GM21381 (cell line): ENCODE measurements around the gene KCNK3.

Experiments
- ATAC-seq: cut with Tn5 transposase; IDR thresholded peaks from one replicate; pipeline ENCODE4 v1.9.1; 2021; ENCODE audit warnings: mild to moderate bottlenecking, moderate library complexity; ENCODE audit not compliant: unreplicated experiment

The KCNK3 gene

DNA sequence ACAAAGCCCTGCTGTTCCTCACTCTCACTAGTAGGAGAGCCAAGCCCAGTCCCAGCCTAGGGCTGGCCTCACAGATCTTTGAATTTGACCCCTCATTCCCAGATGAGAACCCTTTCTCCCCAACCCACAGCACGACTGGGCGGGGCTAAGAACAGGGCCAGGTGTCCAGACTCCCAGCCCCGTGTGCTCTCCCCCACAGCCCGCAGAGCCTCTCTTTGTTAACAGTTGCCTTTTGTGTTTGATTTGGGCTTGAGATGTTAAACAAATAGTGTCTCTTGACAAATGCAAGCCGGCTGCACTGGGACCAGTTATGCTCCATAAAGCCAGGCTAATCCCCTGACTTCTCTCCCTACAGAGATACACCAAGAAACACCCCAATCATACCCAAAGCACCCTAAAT is 4.7 kb upstream of the KCNK3 start:
- ATAC-seq = no peak

DNA sequence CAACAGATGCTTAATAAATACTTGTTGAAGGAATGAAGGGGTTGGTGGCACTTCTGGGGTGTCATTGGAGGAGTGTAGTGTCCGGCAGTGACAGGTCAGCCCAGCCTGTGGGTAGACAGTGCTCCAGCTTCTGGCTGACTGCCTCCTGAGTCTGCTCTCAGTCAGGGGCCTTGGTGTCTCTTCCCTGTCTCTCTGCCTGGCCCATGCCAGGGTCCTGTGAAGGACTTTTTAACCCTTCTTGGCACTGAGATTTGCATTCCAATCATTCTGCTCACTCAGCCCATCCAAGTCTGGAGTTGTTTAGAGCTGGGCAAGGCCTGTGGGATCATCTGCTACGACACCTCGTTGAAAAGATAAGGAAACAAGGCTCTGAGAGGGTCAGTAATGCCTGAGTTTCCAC is 1.4 kb upstream of the KCNK3 start:
- no peak for ATAC-seq

DNA sequence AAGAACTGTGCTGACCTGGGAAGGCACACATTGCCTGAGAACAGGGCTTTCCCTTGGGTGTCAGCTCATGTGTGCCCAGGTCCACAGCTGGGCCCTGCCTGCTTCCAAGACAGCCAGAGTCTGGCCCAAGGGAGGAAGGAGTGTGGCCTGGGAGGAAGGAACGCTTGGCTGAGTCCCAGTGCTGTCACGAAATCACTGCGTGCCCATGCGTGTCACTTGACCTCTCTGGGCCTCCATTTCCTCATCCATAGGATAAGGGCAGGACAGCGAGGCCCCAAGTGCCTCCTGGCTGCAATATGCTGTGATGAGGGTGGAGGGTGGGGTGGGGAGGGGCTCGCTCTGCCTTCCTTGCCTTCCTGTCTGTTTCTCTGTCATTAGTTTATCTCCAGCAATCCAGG is 642 bp upstream of the KCNK3 start:
- no peak for ATAC-seq

DNA sequence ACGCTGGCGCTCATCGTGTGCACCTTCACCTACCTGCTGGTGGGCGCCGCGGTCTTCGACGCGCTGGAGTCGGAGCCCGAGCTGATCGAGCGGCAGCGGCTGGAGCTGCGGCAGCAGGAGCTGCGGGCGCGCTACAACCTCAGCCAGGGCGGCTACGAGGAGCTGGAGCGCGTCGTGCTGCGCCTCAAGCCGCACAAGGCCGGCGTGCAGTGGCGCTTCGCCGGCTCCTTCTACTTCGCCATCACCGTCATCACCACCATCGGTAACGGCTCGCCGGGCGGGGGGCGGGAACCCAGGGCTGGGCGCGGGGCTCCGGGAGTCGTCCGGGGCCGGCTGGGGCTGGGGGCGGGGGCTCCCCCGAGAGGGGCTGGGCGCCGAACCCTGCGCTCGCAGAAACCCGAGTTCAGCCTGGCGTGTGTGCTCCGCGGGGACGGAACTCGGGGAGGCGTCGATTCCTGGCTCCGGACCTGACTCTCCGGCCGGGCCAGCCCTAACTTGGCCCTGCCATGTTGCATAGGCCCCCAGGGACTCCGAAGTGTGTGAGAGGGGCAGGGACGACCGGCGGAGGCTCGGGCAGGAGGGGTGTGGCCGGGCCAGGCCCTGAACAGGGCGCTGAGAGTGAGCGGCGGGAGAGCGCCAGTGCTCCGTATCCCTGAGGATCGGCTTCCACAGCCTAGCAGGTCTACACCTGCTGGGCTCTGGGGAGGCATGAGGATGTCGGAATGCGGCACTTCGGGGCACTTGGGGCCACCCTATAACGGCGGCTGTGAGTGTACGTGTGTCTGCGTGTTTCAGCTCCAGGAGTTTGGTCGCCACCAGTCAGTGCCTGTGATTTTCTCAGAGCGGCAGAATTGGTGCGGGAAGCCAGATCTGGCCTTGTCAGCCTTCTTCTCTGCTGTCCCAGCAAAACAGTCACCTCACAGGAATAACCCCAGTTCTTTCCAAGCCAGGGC is 651 bp downstream of the KCNK3 start:
- no peak for ATAC-seq

DNA sequence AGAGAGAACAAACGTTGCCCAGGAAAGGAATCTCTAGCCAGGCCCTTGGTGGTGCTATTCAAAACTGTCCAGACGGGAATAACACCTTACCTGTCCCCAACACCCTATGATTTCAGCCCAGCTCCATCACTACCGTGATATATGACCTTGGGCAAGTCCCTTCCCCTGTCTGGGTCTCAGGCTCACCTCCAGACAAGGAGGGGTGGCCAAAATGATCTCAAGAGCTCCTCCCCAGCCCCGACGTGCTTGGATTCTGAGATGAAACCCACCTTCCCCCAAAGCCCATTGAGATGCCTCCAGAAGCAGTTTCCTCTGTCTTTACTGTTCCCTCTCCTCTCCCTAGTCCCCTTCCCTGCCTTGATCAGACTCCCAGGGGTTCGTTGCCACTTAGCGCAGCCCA is 1.5 kb downstream of the KCNK3 start:
- ATAC-seq = no peak

DNA sequence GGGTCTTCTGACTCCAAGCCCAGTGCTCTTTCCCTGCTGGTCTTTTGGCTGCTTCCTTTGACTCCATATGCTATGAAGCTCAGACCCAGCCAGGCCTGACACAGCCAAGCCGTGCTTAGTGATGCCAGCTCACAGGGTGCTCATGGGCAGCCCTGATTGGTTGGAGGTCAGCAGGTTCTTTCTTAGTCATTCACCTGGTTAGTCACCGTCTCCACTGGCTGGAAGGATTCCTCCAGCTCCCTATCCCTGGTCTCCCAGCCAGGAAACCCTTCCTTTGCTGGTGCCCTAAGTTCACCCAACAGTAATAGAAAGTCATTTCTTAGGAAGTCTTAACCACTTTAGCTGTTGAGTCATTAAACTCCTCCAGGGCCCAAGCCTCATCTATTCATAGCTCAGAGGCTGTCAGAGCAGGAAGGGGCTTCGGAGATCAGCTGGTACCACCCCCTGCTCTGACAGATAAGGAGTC is 3.9 kb downstream of the KCNK3 start:
- no peak for ATAC-seq

DNA sequence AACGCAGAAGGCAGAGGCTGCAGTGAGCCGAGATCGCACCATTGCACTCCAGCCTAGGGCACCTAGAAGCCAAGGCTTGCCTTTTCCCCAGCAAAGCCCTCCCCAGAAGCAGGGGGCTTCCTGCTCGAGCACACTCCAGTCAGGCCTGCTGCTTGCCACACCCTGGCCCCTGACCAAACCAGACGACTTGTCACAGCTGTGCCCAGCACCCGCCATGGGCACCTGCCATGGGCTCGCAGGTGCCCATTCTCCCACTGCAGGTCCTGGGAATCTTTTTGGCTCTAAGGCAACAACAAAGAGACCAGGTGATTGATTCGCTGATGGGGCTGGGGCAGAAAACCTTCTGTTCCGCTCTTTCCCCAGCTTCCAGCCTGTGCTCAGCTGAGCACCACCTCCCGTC is 4.9 kb downstream of the KCNK3 start:
- no peak for ATAC-seq

DNA sequence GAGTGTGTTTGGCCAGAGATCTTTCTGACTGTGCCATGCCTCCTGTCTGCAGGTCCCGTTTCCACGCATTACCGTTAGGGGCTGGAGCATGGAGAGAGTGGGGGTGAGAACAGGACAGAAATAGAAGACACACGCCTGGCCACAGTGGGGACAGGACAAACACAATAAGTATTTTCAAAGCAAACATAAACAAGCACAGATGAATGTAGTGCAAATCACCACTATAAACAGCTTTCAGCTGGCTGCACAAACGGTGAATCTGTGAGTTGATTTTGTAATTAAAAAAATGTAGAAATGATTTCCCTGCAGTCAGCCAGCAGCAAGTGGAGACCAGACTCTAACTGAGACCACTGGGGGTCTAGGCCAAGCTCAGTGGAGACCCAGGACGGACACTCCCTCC is 6.8 kb downstream of the KCNK3 start:
- ATAC-seq = no peak

DNA sequence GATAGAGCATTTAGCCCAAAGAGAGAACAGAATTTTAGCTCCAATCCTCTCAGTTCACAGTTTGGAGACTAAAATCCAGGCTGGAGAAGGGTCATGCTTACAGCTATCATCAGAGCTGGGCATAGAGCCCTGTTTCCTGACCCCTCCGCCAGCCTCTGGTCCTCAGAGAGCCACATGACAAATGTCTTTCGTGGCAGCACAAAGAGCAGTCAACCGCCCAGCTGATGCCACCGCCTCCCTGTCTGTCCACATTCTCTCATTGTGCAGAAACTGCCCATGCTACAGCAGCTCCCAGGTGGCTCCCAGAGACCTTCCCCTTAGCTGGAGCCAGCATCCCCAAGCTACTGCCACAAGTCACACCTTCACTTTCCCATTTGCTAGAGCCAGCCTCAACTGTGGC is 7.6 kb downstream of the KCNK3 start:
- no peak for ATAC-seq

DNA sequence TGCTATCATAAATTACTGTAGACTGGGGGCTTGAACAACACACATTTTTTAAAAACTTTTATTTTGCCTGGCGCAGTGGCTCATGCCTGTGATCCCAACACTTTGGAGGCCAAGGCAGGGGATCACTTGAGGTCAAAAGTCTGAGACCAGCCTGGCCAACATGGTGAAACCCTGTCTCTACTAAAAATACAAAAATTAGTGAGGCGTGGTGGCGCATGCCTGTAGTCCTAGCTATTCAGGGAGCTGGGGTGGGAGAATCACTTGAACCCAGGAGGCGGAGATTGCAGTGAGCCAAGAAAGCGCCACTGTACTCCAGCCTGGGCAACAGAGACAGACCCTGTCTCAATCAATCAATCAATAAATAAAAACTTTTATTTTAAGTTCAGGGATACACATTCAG is 9.1 kb downstream of the KCNK3 start:
- ATAC-seq = no peak

DNA sequence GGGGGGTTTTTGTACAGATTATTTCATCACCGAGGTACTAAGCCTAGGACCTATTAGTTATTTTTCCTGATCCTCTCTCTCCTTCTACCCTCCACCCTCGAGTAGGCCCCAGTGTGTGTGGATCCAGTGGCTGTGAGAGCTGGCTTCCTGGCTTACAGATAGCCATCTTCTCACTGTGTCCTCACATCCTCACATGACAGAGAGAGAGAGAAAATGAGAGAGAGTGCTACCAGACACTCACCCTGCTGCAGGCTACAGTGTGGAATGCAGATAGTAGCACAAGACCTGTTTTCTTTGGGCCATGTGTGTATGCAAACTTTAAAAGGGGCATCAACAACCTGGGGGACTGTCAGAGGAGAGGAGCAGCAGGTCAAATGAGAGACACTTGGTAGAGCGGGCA is 9.5 kb downstream of the KCNK3 start:
- no peak for ATAC-seq

DNA sequence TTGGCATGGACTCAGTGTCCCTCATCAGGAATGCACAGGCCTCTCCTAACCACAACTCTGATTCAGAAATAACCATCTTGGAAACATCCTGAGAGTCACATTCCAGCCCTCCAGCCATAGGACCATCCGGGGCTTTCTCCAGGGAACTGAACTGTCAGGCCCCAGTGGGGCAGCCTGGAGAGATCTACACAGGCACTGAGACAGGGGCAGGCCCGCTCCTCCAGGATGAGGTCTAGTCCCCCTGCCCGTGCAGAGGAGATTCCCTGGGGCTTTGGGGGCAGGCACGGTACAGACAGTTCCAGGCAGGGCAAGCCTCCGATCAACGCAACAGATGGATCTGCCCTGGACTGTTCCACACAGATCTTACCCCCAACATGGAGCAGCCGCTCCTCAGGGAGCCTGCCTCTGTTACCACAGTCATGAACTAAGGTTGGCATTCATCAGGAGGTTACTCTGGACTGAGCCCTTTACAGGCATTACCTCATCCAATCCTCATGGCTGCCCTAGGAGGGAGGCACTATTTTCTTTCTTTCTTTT is 12.0 kb downstream of the KCNK3 start:
- ATAC-seq = no peak

DNA sequence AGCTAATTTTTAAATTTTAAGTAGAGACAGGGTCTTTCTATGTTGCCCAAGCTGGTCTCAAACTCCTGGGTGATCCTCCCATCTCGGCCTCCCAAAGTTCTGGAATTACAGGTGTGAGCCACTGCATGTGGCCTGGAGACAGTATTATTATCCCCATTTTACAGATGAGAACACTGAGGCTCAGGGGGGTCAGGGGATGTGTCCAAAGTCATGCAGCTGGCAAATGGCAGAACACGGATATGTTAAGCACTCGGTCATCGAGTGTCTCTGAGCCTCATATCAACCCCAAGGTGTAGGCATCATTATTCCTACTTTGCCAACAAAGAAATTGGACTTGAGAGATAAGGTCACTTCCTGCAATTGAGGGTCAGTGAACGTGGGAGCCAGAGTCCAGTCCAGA is 12.6 kb downstream of the KCNK3 start:
- ATAC-seq = no peak

DNA sequence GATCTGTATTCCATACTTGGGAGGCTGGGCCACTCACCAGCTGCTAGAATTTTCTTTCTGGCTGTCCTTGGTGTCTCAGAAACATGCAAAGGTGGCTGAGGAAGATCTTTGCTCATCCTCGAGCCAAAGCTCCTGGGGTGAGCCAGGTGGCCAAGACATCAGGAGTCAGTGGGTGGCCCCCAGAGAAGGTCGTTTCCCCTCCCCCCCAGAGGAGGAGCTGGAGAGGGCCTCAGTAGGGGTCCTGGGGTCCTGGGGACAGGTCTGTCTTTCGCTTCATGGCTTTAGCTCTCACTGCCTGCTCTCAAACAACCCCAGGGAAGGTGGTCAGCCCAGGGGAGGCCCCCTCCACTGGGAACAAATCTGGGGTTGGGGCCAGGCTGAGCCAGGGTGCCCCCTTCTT is 13.6 kb downstream of the KCNK3 start:
- no peak for ATAC-seq

DNA sequence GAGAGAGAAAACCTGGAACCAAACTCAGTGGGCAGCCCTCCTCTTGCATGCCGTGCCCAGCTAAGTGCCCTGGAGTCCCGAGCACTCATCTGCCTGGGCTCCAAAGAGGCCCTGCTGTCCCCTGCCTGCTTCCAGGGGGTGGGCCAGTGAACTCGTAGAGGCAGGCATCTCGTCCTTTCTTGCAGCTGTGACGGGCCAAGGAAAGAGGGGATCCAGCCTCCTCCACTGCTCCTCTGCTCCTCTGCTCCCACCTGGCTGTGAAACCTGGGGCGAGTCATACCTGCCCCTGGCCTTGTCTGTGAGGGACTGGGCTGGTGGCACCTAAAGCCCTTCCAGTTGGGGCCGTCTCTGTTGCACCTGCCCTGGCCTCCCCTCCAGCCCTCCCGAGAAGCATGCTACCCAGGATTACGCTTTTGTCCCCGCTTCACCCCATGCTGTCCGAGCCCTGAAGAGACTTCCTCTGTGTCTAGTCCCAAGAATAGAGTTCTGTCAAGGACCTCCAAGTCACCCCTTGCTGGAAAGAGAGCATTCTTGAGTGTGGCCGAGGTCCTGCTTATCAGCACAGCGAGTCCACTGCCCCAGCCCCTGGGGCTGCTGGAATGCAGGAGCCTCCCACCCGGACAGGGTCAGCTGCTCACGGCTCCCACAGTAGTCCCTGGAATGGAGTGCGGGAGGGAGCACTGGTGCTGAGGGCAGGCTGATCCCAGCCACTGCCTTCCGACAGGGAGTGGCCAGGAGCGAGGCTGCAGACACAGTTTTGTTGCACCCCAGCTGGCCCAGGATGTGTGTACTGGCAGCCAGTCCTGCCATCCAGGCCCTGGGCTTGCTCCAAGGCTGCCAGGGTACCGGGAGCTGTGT is 14.3 kb downstream of the KCNK3 start:
- no peak for ATAC-seq

DNA sequence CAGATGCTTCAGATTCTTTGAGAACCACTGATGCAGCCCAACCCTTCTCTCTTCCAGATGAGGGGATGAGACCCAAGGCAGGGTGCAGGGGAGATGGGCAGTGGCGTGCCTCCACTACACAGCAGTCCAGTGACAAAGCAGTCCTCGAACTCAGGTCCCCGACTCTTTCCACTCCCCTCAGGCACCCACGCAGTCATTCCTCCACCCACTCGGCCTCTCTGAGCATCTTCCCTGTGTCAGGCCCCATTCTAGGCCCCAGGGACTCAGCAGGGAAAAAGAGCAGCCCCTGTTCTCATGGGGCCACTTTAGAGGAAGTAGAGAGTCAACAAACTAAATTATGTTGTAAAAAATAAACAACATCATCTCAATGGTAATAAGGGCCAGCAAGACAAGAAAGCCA is 15.2 kb downstream of the KCNK3 start:
- ATAC-seq = no peak

DNA sequence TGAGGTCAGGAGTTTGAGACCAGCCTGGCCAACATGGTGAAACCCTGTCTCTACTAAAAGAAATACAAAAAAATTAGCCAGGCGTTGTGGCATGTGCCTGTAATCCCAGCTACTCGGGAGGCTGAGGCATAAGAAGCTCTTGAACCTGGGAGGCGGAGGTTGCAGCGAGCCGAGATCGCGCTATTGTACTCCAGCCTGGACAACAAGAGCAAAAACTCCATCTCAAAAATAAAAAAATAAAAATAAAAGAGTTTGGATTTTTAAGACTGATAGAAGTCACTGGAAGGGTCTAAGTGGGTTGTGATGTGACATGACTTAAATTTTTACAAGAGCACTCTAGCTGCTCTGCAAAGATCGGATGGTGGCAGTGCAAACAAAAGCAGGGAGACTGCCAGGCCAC is 15.9 kb downstream of the KCNK3 start:
- ATAC-seq = no peak

DNA sequence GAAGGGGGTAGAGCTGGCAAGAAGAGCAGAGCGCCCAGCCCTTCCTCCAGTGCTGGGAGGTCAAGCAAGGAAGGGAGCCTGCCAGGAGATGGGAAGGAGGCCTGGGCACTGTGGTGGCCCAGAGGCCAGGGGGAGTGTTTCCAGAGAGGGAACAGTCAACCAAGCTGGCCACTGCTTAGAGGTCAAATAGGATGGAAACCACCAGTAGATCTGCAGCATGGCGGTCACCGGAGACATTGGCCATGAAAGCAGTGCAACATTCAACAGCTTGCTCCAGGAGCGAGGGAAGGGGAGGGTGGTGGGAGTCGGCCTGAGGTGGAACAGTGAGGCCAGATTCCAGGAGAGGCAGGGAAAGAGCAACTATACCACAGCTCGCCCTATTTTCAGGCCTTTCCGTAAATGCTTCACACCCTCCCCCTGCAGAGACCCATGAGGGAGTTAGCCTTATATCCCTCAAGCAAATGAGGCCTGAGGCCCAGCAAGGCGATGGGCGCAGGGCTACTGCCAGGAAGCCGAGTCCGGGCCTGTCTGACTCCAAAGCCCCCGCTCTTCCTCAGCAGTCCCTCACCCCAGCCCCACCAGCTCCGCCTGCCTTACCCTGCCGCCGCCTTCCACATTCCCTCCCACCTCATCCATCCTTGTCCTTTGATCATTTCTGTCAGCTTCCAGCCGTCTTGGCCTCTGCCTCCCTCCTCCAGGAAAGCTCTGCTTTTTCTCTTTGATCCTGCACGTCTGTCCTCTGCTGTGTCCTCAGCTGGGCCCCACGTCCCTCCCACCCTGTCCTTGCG is 17.0 kb downstream of the KCNK3 start:
- no peak for ATAC-seq

DNA sequence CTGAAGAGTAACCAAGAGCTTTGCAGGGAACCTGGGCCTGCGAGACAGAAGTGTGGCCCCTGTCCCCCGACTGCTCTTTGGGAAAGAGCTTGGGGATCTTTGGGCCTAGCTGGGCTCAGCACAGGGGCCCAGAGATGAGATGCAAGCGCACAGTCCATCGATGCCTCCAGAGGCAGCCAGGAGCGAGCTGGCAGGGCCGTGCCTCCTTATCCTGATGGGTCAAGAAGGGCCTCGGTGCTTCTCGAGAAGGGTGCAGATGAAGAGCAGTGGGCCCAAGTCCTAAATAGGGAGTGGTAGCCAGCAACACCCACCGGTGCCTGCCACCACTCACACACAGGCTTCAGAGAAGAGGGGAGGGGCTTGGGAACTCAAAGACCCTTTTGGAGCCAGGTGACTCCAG is 17.6 kb downstream of the KCNK3 start:
- ATAC-seq = no peak

DNA sequence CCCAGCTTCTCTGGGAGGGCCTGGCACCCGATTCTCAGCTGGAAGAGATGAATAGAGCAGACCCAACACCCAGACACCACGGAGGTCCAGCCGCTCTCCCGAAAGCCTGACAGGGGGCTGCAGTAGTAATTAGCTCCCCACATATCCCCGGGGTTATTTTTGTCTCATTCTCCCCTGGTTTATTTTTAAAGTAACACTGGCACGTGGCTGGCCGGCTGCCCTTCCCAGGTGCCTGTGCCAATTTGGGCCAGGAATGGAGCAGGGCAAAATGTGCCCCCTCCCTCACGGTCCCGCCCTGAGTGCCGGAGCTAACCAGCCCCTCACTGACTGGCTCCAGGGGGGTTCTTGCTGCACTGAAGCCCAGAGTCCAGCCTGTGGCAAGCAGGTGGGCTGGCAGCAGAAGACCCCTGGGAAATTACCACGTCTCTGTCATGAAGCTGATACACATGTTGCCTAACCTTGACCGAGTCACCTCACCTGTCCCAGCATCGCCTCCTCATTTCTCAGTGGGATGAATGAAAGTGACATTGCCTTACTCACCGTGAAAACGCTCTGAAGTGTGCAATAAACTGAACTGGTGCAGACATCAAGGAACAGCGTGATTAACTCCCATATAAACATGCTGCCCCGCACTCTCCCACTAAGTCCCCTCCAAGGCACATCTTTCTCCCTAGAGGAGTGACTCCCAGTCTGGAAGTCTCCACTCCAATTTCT is 18.4 kb downstream of the KCNK3 start:
- ATAC-seq = no peak
